ENCODE data around the gene SEMA6D.

SEMA6D gene

DNA sequence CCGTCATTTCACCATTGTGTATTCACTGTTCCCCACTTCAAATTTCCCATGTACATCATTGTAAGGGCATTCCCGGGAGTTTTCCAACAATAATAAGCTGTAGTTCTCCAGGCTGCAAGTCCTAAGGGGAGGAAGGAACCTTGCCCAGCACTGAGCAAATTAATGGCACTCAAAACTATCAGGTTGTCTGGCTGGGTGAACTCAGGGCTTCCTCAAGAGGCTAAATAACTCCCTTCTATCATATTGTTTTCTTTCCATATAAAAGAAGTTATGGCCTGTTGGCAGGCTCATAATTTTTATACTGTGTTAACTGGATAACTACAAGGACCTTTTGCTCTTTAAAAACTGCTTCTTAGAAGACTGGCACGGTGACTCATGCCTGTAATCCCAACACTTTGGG is 71.4 kb downstream of the SEMA6D start:
- no peaks in the 10 kb centered on the region for H3K27me3 ChIP-seq (ENCODE audit: low read depth)
- peaks cover 46% of the 10 kb centered on the region for H3K4me1 ChIP-seq
- H3K36me3 ChIP-seq (replicated peaks) = no peaks in the 10 kb centered on the region
- H3K9me3 ChIP-seq = peaks cover 3% of the 10 kb centered on the region; the same call in 1 of the 2 replicates
- in situ Hi-C loops (cut with MboI; ENCODE audit: low sequenced_read_pairs) = no loop called here
- DNase-seq (ENCODE audit: low spot score in 2 of 2) = peak; percentile 57 to 90
- no peak overlapping the region for H3K4me3 ChIP-seq

DNA sequence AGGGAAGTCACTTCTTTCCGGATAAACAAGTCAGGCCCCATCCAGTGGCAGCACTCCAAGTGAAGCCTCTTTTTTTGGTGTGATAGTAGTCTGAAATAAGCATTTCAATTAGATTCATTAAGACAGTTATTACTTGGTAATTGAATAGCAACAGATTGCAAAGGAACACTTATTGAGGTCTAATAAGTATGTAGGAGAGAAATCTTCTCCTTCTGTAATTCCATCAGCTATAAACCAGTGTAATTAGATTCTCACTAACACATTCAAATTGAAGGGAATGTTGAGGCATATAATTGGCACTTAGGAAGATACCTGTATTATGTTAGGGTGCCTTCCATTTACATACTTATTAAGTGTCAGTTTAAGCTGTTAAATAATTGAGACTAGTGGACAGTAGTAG is 73.9 kb downstream of the SEMA6D start:
- peaks cover 43% of the 10 kb centered on the region for H3K4me1 ChIP-seq
- no peaks in the 10 kb centered on the region for H3K36me3 ChIP-seq (replicated peaks)
- no peak overlapping the region for H3K4me3 ChIP-seq
- H3K27me3 ChIP-seq (ENCODE audit: low read depth) = no peaks in the 10 kb centered on the region
- no peak for DNase-seq (ENCODE audit: low spot score in 2 of 2)
- H3K9me3 ChIP-seq = peaks cover 3% of the 10 kb centered on the region; the same call in 1 of the 2 replicates
- in situ Hi-C loops (cut with MboI; ENCODE audit: low sequenced_read_pairs) = no loop called here

DNA sequence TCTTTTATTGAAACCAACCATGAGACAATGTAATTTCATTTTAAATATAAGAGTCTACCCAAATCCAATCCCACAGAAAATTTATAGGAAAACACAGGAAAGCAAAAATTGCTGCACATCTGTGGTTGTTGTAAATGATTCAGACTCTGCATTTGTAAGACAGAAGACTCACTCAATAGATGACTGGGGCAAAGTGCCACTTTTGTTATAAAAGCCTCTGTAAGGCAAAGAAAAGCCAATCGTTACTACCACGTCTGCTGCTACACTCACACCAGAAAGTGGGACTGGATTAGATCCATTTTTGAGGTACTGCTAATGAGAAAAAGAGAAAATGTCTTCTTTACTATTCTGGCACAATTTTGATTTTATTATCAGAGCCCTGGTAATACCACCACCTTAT is 74.9 kb downstream of the SEMA6D start:
- no peaks in the 10 kb centered on the region for H3K9me3 ChIP-seq

DNA sequence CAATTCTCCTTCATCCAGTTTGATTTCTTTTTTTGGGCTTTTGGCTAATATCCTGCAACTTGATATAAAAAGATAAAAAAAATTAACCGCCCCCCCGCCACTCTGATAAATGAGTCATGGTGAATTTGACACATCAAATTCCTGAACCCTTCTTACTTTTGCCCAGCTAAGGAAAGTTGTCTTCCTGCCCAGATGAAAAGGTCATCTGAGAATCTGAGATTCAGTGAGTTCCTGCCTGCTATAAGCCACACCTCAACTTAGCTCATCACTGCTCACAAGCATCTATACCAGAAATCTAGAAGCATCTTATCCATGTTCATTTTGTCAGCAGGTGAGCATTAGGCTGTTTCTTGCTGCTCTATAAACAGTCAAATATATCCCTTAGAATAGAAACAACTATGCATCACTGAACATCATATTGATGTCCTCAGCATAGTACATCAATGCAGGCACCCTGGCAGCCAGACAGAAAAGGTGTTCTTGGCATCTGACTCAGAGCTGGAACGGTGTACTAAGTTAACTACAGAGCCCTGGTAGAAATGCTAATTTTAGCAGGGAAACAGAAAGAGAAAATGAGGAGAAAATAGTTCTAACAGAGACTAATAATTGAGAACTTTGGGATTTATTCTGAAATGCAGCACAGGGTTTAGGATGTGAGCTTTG is 77.1 kb downstream of the SEMA6D start:
- in situ Hi-C loops (cut with MboI; ENCODE audit: low sequenced_read_pairs) = no loop called here
- Histone ChIP-seq H3K36me3 (replicated peaks) (no peaks in the 10 kb centered on the region), H3K4me1 (peaks cover 26% of the 10 kb centered on the region), H3K4me3 (no peak overlapping the region), H3K9me3 (no peaks in the 10 kb centered on the region), H3K27me3 (ENCODE audit: low read depth) (no peaks in the 10 kb centered on the region)
- no peak for DNase-seq (ENCODE audit: low spot score in 2 of 2)

More for the DNA sequence above, 74.9 kb downstream of the SEMA6D start:
- Histone ChIP-seq H3K27me3 (ENCODE audit: low read depth) (no peaks in the 10 kb centered on the region), H3K36me3 (replicated peaks) (no peaks in the 10 kb centered on the region), H3K4me3 (no peak overlapping the region), H3K4me1 (peaks cover 42% of the 10 kb centered on the region)
- in situ Hi-C loops (cut with MboI; ENCODE audit: low sequenced_read_pairs) = no loop called here
- peak; percentile 25 to 56 for DNase-seq (ENCODE audit: low spot score in 2 of 2)

DNA sequence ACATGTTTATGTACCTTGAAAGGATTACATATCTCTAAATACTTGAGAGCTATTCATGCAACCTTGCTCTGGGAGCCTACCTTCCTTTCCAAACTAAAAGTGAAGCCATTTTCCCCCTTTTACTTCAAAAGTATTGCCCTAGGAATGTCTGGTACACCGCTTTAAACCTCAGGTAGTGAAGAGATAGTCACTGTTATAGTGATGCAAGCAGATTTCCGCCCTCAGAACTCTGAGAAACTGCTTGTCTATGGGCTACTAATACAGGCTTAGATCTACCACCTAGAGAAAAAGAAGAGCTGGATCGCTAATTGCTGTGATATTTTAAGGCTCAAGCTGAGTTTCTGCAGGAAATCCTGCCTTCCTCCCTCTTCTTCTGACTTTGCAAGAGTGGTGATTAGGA is 78.6 kb downstream of the SEMA6D start:
- Histone ChIP-seq H3K9me3 (no peaks in the 10 kb centered on the region), H3K36me3 (replicated peaks) (no peaks in the 10 kb centered on the region), H3K4me3 (no peak overlapping the region), H3K27me3 (ENCODE audit: low read depth) (no peaks in the 10 kb centered on the region), H3K4me1 (peaks cover 20% of the 10 kb centered on the region)
- in situ Hi-C loops (cut with MboI; ENCODE audit: low sequenced_read_pairs) = no loop called here
- no peak for DNase-seq (ENCODE audit: low spot score in 2 of 2)

DNA sequence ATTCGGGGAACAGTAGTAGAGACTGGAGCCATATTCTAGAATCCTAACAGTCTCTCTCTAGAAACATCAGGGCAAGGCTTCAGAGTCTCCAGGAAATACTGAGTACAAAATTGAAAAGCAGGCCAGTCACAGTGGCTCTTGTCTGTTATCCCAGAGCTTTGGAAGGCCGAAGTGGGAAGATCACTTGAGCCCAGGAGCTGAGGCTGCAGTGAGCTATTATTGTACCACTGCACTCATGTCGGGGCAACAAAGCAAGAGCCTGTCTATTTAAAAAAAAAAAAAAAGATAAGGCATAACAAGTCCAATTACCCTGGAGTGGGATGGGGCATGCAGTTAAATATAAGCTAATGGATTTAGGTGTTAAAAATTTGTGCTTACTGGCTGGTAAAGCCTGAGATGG is 79.0 kb downstream of the SEMA6D start:
- Histone ChIP-seq H3K4me1 (peaks cover 15% of the 10 kb centered on the region), H3K27me3 (ENCODE audit: low read depth) (no peaks in the 10 kb centered on the region), H3K36me3 (replicated peaks) (no peaks in the 10 kb centered on the region), H3K9me3 (no peaks in the 10 kb centered on the region), H3K4me3 (no peak overlapping the region)
- in situ Hi-C loops (cut with MboI; ENCODE audit: low sequenced_read_pairs) = no loop called here
- DNase-seq (ENCODE audit: low spot score in 2 of 2) = no peak

DNA sequence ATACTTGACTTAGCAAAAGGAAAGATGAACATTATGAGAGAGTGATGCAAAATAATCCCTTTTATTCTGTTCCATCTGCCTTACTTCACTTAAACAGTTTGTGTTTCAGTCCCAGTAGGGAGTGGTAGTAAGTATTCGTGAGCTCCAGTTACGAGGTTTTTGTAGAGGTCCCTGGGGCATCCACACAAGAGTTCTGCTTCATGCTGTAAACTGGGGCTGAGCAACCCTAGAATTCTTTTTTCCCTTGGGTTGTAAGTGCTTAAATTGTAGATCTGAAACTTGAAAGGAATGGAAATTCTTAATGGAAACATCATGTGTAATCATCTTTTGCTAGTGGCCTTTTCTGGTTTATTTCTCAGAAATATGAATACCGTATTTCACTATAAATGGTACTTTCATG is 79.5 kb downstream of the SEMA6D start:
- no peaks in the 10 kb centered on the region for H3K36me3 ChIP-seq (replicated peaks)

DNA sequence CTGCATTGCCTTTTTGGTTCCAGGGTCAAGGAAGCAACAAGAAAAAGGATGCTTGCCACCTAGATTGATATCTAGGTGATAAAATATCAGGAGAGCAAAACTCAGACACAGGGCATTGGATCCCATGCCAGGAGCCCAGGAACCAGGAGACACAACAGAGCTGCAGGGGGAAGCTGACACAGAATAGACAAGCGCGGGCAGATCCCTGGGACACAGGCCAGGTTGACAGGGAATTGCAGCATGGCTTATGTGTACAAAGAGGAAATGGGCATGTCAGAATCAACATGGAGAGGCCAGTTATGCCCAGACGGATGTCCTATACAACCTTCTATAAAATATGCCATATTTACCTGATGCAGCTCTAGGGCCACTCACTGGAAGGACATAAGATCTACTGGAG is 84.2 kb downstream of the SEMA6D start:
- in situ Hi-C loops (cut with MboI; ENCODE audit: low sequenced_read_pairs) = no loop called here
- H3K27me3 ChIP-seq (ENCODE audit: low read depth) = no peaks in the 10 kb centered on the region
- no peaks in the 10 kb centered on the region for H3K9me3 ChIP-seq
- no peaks in the 10 kb centered on the region for H3K36me3 ChIP-seq (replicated peaks)
- H3K4me3 ChIP-seq = no peak overlapping the region
- no peaks in the 10 kb centered on the region for H3K4me1 ChIP-seq
- no peak for DNase-seq (ENCODE audit: low spot score in 2 of 2)

More for the DNA sequence above, 79.5 kb downstream of the SEMA6D start:
- Histone ChIP-seq H3K4me3 (no peak overlapping the region), H3K9me3 (no peaks in the 10 kb centered on the region), H3K4me1 (peaks cover 10% of the 10 kb centered on the region), H3K27me3 (ENCODE audit: low read depth) (no peaks in the 10 kb centered on the region)
- DNase-seq (ENCODE audit: low spot score in 2 of 2) = no peak
- in situ Hi-C loops (cut with MboI; ENCODE audit: low sequenced_read_pairs) = no loop called here

DNA sequence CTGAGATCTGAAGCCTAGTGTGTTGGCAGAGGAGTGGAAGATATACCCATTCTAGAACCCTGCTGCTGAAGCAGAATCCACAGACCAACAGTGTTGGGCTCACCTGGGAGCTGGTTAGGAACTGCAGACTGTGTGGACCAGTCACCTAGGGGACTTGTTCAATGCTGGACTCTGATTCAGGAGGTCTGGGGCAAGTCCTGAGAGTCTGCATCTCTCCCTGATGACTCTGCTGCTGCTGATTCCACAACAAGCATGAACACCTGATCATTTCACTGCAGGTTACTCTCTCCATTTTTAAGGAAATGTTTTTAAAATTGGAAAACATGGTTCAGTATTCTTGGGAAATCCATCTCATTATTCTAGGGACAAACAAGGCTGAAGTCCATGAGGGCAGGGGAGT is 84.9 kb downstream of the SEMA6D start:
- Histone ChIP-seq H3K4me3 (no peak overlapping the region), H3K4me1 (no peaks in the 10 kb centered on the region), H3K36me3 (replicated peaks) (no peaks in the 10 kb centered on the region), H3K9me3 (no peaks in the 10 kb centered on the region), H3K27me3 (ENCODE audit: low read depth) (no peaks in the 10 kb centered on the region)
- DNase-seq (ENCODE audit: low spot score in 2 of 2) = no peak
- in situ Hi-C loops (cut with MboI; ENCODE audit: low sequenced_read_pairs) = no loop called here

DNA sequence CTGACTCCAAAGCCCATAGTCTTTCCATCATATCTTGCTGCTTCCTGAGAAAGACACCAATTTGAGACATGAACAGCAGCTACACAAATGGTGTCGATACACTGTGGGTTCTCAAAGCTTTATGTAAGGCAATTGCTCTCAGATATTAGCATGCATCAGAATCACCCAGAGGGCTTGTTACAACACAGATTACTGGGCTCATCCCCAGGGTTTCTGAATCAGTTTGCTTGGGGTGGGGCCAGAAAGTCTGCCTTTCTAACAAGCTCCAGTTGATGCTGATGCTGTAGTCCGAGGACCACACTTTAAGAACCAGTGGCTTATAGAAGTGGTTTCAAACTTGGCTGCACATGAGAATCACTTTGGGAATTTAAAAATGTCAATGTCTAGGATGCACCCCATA is 86.5 kb downstream of the SEMA6D start:
- H3K4me1 ChIP-seq = no peaks in the 10 kb centered on the region
- H3K27me3 ChIP-seq (ENCODE audit: low read depth) = no peaks in the 10 kb centered on the region
- in situ Hi-C loops (cut with MboI; ENCODE audit: low sequenced_read_pairs) = no loop called here
- no peak overlapping the region for H3K4me3 ChIP-seq
- no peaks in the 10 kb centered on the region for H3K36me3 ChIP-seq (replicated peaks)
- no peak for DNase-seq (ENCODE audit: low spot score in 2 of 2)
- no peaks in the 10 kb centered on the region for H3K9me3 ChIP-seq

DNA sequence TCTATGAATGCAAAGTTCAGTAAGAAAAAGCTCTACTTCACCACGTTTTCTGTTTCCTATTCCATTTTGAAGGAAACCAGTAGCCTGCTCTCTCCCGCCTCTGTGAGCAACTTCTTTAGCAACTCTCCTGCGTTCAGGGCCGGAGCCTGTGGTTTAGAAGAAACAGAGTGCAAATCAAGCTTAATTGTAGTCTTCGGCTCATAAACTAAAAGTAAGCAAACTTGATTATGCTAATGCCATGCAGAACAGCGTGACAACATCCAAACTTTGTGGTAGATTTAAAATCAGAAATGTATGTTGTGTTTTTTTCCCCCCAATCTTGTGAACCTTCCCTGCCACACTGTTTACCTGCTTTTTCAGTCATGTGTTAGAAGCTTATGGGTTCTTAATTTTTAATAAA is 87.4 kb downstream of the SEMA6D start:
- H3K27me3 ChIP-seq (ENCODE audit: low read depth) = no peaks in the 10 kb centered on the region
- in situ Hi-C loops (cut with MboI; ENCODE audit: low sequenced_read_pairs) = no loop called here
- H3K4me1 ChIP-seq = no peaks in the 10 kb centered on the region
- no peak overlapping the region for H3K4me3 ChIP-seq
- H3K36me3 ChIP-seq (replicated peaks) = no peaks in the 10 kb centered on the region
- DNase-seq (ENCODE audit: low spot score in 2 of 2) = no peak
- no peaks in the 10 kb centered on the region for H3K9me3 ChIP-seq

DNA sequence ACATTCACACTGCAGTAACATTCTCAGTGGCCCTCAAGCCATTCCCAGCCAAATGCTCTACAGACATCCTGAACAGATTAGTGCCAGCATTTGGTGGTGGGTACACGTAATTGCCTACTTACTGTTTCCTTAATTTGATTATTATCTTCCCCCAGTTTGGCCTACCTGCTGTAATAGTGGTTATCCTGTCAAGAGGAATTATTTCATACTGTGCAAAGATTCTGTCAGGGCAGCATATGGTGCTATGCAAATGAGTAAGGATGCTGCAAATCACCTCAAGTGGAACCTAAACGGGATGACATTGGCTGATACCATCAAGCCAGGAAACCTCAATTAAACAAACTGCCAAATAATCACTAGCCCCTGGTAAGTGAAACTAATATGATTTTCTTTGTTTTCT is 88.7 kb downstream of the SEMA6D start:
- no peak for DNase-seq (ENCODE audit: low spot score in 2 of 2)
- in situ Hi-C loops (cut with MboI; ENCODE audit: low sequenced_read_pairs) = no loop called here
- no peaks in the 10 kb centered on the region for H3K36me3 ChIP-seq (replicated peaks)

DNA sequence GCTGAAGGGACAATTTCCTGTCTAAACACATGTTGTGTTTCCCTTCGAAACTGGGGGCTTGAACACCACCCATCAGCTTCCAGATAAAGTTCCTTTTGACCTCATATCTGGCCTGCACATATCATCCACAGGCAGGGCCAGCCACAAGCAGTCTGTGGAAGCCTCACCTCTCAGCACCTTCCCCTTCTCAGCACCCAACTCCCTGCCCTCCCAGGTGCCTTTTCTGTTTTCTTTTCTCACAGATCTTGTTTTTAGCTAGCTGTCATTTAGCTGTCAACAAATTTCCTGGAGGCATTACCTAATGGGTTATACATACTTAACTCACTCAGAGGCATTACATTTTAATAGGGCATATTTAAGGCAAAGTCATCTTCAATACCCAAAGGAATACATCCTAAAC is 93.9 kb downstream of the SEMA6D start:
- in situ Hi-C loops (cut with MboI; ENCODE audit: low sequenced_read_pairs) = no loop called here
- Histone ChIP-seq H3K27me3 (ENCODE audit: low read depth) (no peaks in the 10 kb centered on the region), H3K4me1 (no peaks in the 10 kb centered on the region), H3K36me3 (replicated peaks) (no peaks in the 10 kb centered on the region), H3K9me3 (no peaks in the 10 kb centered on the region), H3K4me3 (no peak overlapping the region)
- no peak for DNase-seq (ENCODE audit: low spot score in 2 of 2)

More for the DNA sequence above, 88.7 kb downstream of the SEMA6D start:
- Histone ChIP-seq H3K9me3 (no peaks in the 10 kb centered on the region), H3K27me3 (ENCODE audit: low read depth) (no peaks in the 10 kb centered on the region), H3K4me3 (no peak overlapping the region), H3K4me1 (no peaks in the 10 kb centered on the region)

DNA sequence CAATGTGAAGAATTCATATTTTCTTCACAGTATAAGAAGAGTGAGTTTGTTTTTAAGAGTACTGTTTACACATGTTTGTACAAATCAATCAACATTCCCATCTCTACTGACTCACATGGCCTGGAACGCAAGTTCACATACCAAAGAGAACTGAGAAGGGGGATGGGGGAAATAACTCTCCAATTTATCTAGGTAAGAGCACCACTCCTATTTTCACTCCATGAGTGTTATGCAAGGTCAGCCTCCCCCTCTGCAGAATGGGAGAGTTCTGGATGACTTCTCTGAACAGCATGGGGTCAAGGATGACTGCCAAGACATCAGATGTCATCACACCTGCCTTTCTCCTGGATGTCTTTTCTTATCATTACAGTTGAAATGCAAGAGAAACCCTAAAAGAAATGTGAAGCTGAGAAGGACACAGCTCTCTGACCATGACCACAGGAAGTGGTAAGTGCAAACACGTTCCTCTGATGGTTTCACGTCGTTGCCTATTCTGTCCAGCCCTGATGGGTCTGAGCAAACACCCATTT is 95.2 kb downstream of the SEMA6D start:
- H3K4me1 ChIP-seq = no peaks in the 10 kb centered on the region
- no peaks in the 10 kb centered on the region for H3K27me3 ChIP-seq (ENCODE audit: low read depth)
- no peaks in the 10 kb centered on the region for H3K36me3 ChIP-seq (replicated peaks)
- no peaks in the 10 kb centered on the region for H3K9me3 ChIP-seq
- no peak overlapping the region for H3K4me3 ChIP-seq
- DNase-seq (ENCODE audit: low spot score in 2 of 2) = no peak
- in situ Hi-C loops (cut with MboI; ENCODE audit: low sequenced_read_pairs) = no loop called here

All from HAP-1 (cell line).